SU-DHL-6 (cell line): Measurements from ENCODE around the gene TACR1.

Experiments
- EZH2phosphoT487 ChIP-seq: fragments of 200-600 bp; sonication (generic), shearing (Covaris generic); conservative IDR thresholded peaks from 2 replicates; pipeline ENCODE4 v1.6.1; 2018; ENCODE audit warnings: mild to moderate bottlenecking, antibody characterized with exemption, low read length, moderate library complexity, mixed read lengths
- TF ChIP-seq, protein P1 (sequence below): fragments of 200-600 bp; sonication (generic); IDR thresholded peaks from one replicate; pipeline ENCODE4 v1.5.1; 2017; ENCODE audit warnings: antibody characterized with exemption, mild to moderate bottlenecking, low read length, moderate library complexity; ENCODE audit not compliant: insufficient read depth, poor library complexity, severe bottlenecking

DNA sequence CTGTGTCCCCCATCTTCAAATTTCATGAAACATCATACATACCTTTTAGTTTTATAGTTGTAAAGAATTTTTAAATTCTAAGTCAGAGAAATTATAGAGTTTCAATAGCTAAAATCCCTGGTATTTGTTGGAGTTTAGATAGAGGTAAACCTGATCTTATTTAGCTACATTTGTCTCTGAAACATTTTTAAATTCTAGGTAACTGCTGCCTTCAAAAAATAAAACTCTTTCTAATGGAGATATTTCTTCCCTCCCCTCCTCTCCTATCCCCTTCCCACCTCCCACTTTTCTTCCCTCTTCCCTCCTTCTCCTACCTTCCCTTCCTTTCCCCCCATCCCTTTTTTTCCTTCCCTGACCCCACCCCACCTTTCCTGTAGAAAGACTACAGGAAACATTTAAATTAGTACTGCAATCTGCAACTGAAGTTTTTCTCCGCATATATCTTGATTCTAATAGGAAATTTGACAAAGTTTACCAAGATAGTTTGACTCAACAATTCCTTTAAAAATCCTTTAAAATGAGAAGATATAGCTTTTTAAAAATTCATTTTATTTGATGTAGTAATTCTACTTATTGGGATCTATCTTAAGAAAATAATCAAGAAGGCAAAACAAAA, 4.1 kb downstream of the TACR1 start:
- TF ChIP-seq, protein P1, sequence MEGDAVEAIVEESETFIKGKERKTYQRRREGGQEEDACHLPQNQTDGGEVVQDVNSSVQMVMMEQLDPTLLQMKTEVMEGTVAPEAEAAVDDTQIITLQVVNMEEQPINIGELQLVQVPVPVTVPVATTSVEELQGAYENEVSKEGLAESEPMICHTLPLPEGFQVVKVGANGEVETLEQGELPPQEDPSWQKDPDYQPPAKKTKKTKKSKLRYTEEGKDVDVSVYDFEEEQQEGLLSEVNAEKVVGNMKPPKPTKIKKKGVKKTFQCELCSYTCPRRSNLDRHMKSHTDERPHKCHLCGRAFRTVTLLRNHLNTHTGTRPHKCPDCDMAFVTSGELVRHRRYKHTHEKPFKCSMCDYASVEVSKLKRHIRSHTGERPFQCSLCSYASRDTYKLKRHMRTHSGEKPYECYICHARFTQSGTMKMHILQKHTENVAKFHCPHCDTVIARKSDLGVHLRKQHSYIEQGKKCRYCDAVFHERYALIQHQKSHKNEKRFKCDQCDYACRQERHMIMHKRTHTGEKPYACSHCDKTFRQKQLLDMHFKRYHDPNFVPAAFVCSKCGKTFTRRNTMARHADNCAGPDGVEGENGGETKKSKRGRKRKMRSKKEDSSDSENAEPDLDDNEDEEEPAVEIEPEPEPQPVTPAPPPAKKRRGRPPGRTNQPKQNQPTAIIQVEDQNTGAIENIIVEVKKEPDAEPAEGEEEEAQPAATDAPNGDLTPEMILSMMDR = no peak
- no peak for TF ChIP-seq EZH2phosphoT487
